Stimulated activated CD8-positive, alpha-beta memory T cell treated with anti-CD3 and anti-CD28 coated beads, Interleukin-15, amount 100 ng/mL, for 24 hours (primary cell): ENCODE results near the gene DOCK1.

ENCODE experiments used
- DNase-seq: peaks from one replicate; pipeline ENCODE4 v3.0.0-alpha.2; 2020; ENCODE audit warnings: low read depth

Gene DOCK1

GRCh38 chr10:127221281-127221680 lies 316.1 kb downstream of the DOCK1 start:
- DNase-seq, result no peak

- DNase-seq, result no peak
Observed at GRCh38 chr10:127227027-127227426, 321.8 kb downstream of the DOCK1 start.

- DNase-seq, result no peak
Observed at GRCh38 chr10:127227663-127228062, 322.4 kb downstream of the DOCK1 start.

- DNase-seq, result no peak
Observed at GRCh38 chr10:127228195-127228787, 323.1 kb downstream of the DOCK1 start.

- DNase-seq, result no peak
Observed at GRCh38 chr10:127234306-127234800, 329.1 kb downstream of the DOCK1 start.

GRCh38 chr10:127236266-127236665 lies 331.0 kb downstream of the DOCK1 start:
- DNase-seq, result no peak

- DNase-seq, result no peak
Observed at GRCh38 chr10:127242914-127243313, 337.7 kb downstream of the DOCK1 start.

- no peak for DNase-seq
Observed at GRCh38 chr10:127243490-127244272, 338.5 kb downstream of the DOCK1 start.

- no peak for DNase-seq
Observed at GRCh38 chr10:127245456-127245855, 340.2 kb downstream of the DOCK1 start.

- no peak for DNase-seq
Observed at GRCh38 chr10:127250031-127250430, 344.8 kb downstream of the DOCK1 start.

GRCh38 chr10:127252818-127253217 lies 347.6 kb downstream of the DOCK1 start:
- no peak for DNase-seq

GRCh38 chr10:127254276-127254675 lies 349.0 kb downstream of the DOCK1 start:
- DNase-seq, result no peak

GRCh38 chr10:127257395-127257794 lies 352.2 kb downstream of the DOCK1 start:
- no peak for DNase-seq

- no peak for DNase-seq
Observed at GRCh38 chr10:127259347-127259746, 354.1 kb downstream of the DOCK1 start.

- no peak for DNase-seq
Observed at GRCh38 chr10:127262606-127263005, 357.4 kb downstream of the DOCK1 start.

- DNase-seq, result no peak
Observed at GRCh38 chr10:127265288-127265687, 360.1 kb downstream of the DOCK1 start.

- no peak for DNase-seq
Observed at GRCh38 chr10:127266431-127266830, 361.2 kb downstream of the DOCK1 start.

GRCh38 chr10:127267442-127267841 lies 362.2 kb downstream of the DOCK1 start:
- no peak for DNase-seq

- DNase-seq, result no peak
Observed at GRCh38 chr10:127272076-127272475, 366.8 kb downstream of the DOCK1 start.

- DNase-seq, result no peak
Observed at GRCh38 chr10:127275272-127275671, 370.0 kb downstream of the DOCK1 start.

GRCh38 chr10:127275793-127276450 lies 370.7 kb downstream of the DOCK1 start:
- no peak for DNase-seq

- no peak for DNase-seq
Observed at GRCh38 chr10:127276794-127277462, 371.7 kb downstream of the DOCK1 start.
